ENCODE results near the gene ZNF506. TPM values are rescaled to one million over a fixed set of nuclear protein-coding genes. Genes with fewer than 3 reads are reported as not detected.

Gene ZNF506

GRCh38 chr19:19742773-19743172 lies 78.8 kb downstream of the ZNF506 start:
- peaks cover 3% of the 10 kb centered on the region for H3K9me3 ChIP-seq (replicated peaks; ENCODE audit: low read length)
- H3K36me3 ChIP-seq (ENCODE audit: insufficient read depth, low read length) = no peaks in the 10 kb centered on the region
- H3K4me2 ChIP-seq (ENCODE audit: low read length) = no peak overlapping the region
- no peaks in the 10 kb centered on the region for H3K27me3 ChIP-seq (ENCODE audit: control insufficient read depth, insufficient read depth, low read length)
- no peak overlapping the region for H3K4me3 ChIP-seq (ENCODE audit: low read length)
- H3K9ac ChIP-seq (ENCODE audit: low read depth, low read length) = no peak overlapping the region
- H3K4me1 ChIP-seq (ENCODE audit: control insufficient read depth, insufficient read depth, low read length) = no peaks in the 10 kb centered on the region

Small RNAs within 50 kb of the gene (small RNA-seq; reads per million reads assigned to genes)
- gene AC011477.5 = not detected
